Measurements from ENCODE around the gene IFNLR1.
A peak's percentile ranks its signal among the peaks of the same experiment; 100 is the strongest.
"Not testable (repeated sequence)": the region's sequence is repeated elsewhere in the genome, so short reads cannot be mapped to it uniquely, and the experiment has no call there.

The IFNLR1 gene

DNA sequence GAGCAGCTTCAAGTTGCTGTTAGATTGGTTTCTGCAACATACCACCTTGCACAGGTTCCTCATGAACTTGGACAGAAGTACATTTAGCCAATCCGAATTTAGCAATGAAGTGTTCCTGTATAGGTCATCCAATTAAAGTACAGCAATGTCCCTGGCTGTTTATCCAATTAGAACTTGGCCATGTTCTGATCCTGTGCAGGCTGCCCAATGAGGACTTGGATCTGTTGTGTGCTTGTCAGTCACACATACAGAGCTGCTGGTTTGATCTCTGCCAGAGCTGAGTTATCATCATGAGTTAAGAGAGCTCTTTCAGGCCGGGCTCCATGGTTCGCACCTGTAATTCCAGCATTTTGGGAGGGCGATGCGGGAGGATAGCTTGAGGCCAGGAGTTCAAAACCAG lies 22.0 kb upstream of the IFNLR1 start:
- no peaks in the 10 kb centered on the region; the same call in 1 of the 2 replicates for H4K20me1 ChIP-seq (ENCODE audit: low read depth, low read length)
- TF ChIP-seq CTCF (IDR thresholded peaks at IDR 0.05; ENCODE audit: insufficient read depth, low read length, poor library complexity, severe bottlenecking) (no peak), EZH2phosphoT487 (conservative IDR thresholded peaks at IDR 0.05; ENCODE audit: low read length) (no peak)
- no peak overlapping the region for H3K4me3 ChIP-seq (ENCODE audit: insufficient read depth, low read length, poor library complexity, severe bottlenecking)
- H3K79me2 ChIP-seq (ENCODE audit: insufficient read depth, low read length), result peaks cover 82% of the 10 kb centered on the region
- H3K27me3 ChIP-seq (ENCODE audit: low read length), result no peaks in the 10 kb centered on the region
- H3F3A ChIP-seq (ENCODE audit: insufficient read depth), result peaks cover 8% of the 10 kb centered on the region
- H3K9me3 ChIP-seq (ENCODE audit: insufficient read depth, low read length), result no peaks in the 10 kb centered on the region
- H3K27ac ChIP-seq (ENCODE audit: low read depth, low read length), result no peak overlapping the region
- H2AFZ ChIP-seq (ENCODE audit: low read depth, low read length, severe bottlenecking), result no peak overlapping the region
- H3K36me3 ChIP-seq (ENCODE audit: low read length), result peaks cover 26% of the 10 kb centered on the region
- no peak overlapping the region for H3K9ac ChIP-seq (ENCODE audit: low read length)
- no peak overlapping the region for H3K4me2 ChIP-seq (ENCODE audit: low read depth, low read length, poor library complexity, severe bottlenecking)
- no peaks in the 10 kb centered on the region for H3K9me2 ChIP-seq (replicated peaks; ENCODE audit: insufficient read depth, low read length)

GRCh38 chr1:24207709-24208108 lies 20.6 kb upstream of the IFNLR1 start:
- peaks cover 26% of the 10 kb centered on the region for H3K36me3 ChIP-seq (ENCODE audit: low read length)
- no peaks in the 10 kb centered on the region; the same call in 1 of the 2 replicates for H4K20me1 ChIP-seq (ENCODE audit: low read depth, low read length)
- H3K9ac ChIP-seq (ENCODE audit: low read length), result no peak overlapping the region
- H3K9me2 ChIP-seq (replicated peaks; ENCODE audit: insufficient read depth, low read length), result no peaks in the 10 kb centered on the region
- H3K27me3 ChIP-seq (ENCODE audit: low read length), result no peaks in the 10 kb centered on the region
- no peak overlapping the region for H3K4me3 ChIP-seq (ENCODE audit: insufficient read depth, low read length, poor library complexity, severe bottlenecking)
- H3F3A ChIP-seq (ENCODE audit: insufficient read depth), result peaks cover 22% of the 10 kb centered on the region
- no peak overlapping the region for H3K4me2 ChIP-seq (ENCODE audit: low read depth, low read length, poor library complexity, severe bottlenecking)
- H3K9me3 ChIP-seq (ENCODE audit: insufficient read depth, low read length), result no peaks in the 10 kb centered on the region
- H3K79me2 ChIP-seq (ENCODE audit: insufficient read depth, low read length), result peaks cover 77% of the 10 kb centered on the region
- H2AFZ ChIP-seq (ENCODE audit: low read depth, low read length, severe bottlenecking), result no peak overlapping the region
- no peak for TF ChIP-seq EZH2phosphoT487 (conservative IDR thresholded peaks at IDR 0.05; ENCODE audit: low read length)
- no peak for TF ChIP-seq CTCF (IDR thresholded peaks at IDR 0.05; ENCODE audit: insufficient read depth, low read length, poor library complexity, severe bottlenecking)
- H3K27ac ChIP-seq (ENCODE audit: low read depth, low read length), result no peak overlapping the region

DNA sequence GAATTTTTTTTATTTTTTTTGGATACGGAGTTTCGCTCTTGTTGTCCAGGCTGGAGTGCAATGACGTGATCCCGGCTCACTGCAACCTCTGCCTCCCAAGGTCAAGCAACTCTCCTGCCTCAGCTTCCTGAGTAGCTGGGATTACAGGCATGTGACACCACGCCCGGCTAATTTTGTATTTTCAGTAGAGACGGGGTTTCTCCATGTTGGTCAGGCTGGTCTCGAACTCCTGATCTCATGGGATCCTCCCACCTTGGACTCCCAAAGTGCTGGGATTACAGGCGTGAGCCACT lies 20.3 kb upstream of the IFNLR1 start:
- H3K79me2 ChIP-seq (ENCODE audit: insufficient read depth, low read length), result peaks cover 76% of the 10 kb centered on the region
- not testable (repeated sequence) for H3K4me3 ChIP-seq (ENCODE audit: insufficient read depth, low read length, poor library complexity, severe bottlenecking); H3K9me2 ChIP-seq (replicated peaks; ENCODE audit: insufficient read depth, low read length); H3K9me3 ChIP-seq (ENCODE audit: insufficient read depth, low read length); H3K9ac ChIP-seq (ENCODE audit: low read length); H4K20me1 ChIP-seq (ENCODE audit: low read depth, low read length); H3K27me3 ChIP-seq (ENCODE audit: low read length); H2AFZ ChIP-seq (ENCODE audit: low read depth, low read length, severe bottlenecking); H3K27ac ChIP-seq (ENCODE audit: low read depth, low read length); H3K4me2 ChIP-seq (ENCODE audit: low read depth, low read length, poor library complexity, severe bottlenecking)
- peaks cover 26% of the 10 kb centered on the region for H3F3A ChIP-seq (ENCODE audit: insufficient read depth)
- peaks cover 26% of the 10 kb centered on the region for H3K36me3 ChIP-seq (ENCODE audit: low read length)

DNA sequence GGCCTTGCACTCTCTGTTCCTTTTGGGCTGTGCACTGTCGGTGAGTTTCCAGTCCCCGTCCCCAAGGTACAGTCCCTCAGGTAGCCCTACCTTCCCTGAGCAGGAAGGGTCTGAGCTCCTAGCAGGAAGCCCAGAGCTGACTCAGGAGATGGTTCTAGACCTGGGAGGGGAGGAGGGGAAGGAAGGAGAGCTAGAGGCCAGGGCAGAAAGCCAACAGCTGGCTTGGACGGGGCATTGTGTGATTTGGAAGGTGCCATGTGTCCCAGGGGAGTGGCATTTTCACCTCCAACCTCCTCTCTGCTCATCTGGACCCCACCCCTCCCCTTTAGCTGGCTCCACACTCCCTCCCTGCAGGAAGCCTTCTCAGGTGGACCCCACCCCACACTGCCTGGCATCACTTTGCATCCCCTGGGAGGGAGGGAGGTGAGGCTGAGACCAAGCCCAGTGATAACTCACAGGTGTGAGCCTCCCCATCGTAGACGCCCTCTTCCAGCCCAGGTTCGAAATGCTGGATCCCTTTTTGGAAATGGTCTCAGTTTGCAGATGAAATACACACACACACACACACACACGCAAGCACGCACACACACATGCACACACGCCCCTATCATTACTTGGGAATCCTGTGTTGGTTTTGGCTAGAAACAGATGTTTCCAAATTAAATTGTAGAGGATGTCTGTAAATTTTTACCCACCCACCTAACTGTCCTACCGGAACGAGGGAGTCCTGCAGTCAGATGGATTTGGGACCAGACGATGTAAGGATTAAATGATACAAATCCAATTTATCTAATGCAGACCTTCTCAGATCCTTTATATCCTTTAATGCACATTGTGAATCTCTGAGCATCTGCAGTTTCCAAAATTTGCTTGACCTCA lies 19.7 kb upstream of the IFNLR1 start:
- Histone ChIP-seq H2AFZ (ENCODE audit: low read depth, low read length, severe bottlenecking) (no peak overlapping the region), H4K20me1 (ENCODE audit: low read depth, low read length) (no peaks in the 10 kb centered on the region; the same call in 1 of the 2 replicates), H3K79me2 (ENCODE audit: insufficient read depth, low read length) (peaks cover 75% of the 10 kb centered on the region), H3K9me2 (replicated peaks; ENCODE audit: insufficient read depth, low read length) (no peaks in the 10 kb centered on the region), H3K27me3 (ENCODE audit: low read length) (no peaks in the 10 kb centered on the region), H3K27ac (ENCODE audit: low read depth, low read length) (peak overlapping the region; percentile 99), H3F3A (ENCODE audit: insufficient read depth) (peaks cover 32% of the 10 kb centered on the region), H3K9me3 (ENCODE audit: insufficient read depth, low read length) (no peaks in the 10 kb centered on the region), H3K4me3 (ENCODE audit: insufficient read depth, low read length, poor library complexity, severe bottlenecking) (no peak overlapping the region), H3K36me3 (ENCODE audit: low read length) (peaks cover 26% of the 10 kb centered on the region), H3K9ac (ENCODE audit: low read length) (0 out of 2 replicates have a peak overlapping the region, but pooled peaks have one; percentile 4), H3K4me2 (ENCODE audit: low read depth, low read length, poor library complexity, severe bottlenecking) (no peak overlapping the region)
- no peak for TF ChIP-seq EZH2phosphoT487 (conservative IDR thresholded peaks at IDR 0.05; ENCODE audit: low read length)
- no peak for TF ChIP-seq CTCF (IDR thresholded peaks at IDR 0.05; ENCODE audit: insufficient read depth, low read length, poor library complexity, severe bottlenecking)

Measured in SU-DHL-6 (cell line).